Mucosa of rectum (tissue), 2 donors: ENCODE results near the gene GRB10.
"Not testable (repeated sequence)": the region's sequence is repeated elsewhere in the genome, so short reads cannot be mapped to it uniquely, and the experiment has no call there.

Source experiments
- H3K27ac ChIP-seq, 2 donors: one replicate each; pipeline ENCODE4 v1.7.0; 2013; ENCODE audit warnings: inconsistent platforms in 2 of 2, low read depth in 2 of 2, low read length in 2 of 2
- H3K27me3 ChIP-seq, 2 donors: one replicate each; pipeline ENCODE4 v1.7.0; 2013; ENCODE audit warnings: low read length in 2 of 2; ENCODE audit not compliant: control insufficient read depth in 2 of 2, insufficient read depth in 2 of 2
- H3K36me3 ChIP-seq, 2 donors: one replicate each; pipeline ENCODE4 v1.7.0; 2013; ENCODE audit warnings: low read length in 2 of 2; ENCODE audit not compliant: control insufficient read depth in 2 of 2, insufficient read depth in 2 of 2
- H3K4me1 ChIP-seq, 2 donors: one replicate each; pipeline ENCODE4 v1.7.0; 2013; ENCODE audit warnings: low read length in 2 of 2, mild to moderate bottlenecking in 1 of 2; ENCODE audit not compliant: control insufficient read depth in 2 of 2, insufficient read depth in 2 of 2
- H3K4me3 ChIP-seq, 2 donors: one replicate each; pipeline ENCODE4 v1.7.0; 2013; ENCODE audit warnings: low read length in 2 of 2
- H3K9ac ChIP-seq, 2 donors: one replicate each; pipeline ENCODE4 v1.7.0; 2013; ENCODE audit warnings: low read length in 2 of 2, low read depth in 1 of 2, mild to moderate bottlenecking in 1 of 2
- H3K9me3 ChIP-seq, 2 donors: one replicate each; pipeline ENCODE4 v1.7.0; 2013; ENCODE audit warnings: low read length in 2 of 2; ENCODE audit not compliant: control insufficient read depth in 2 of 2
- donor health status: healthy.
- donor health status: Normal muscosa, but diverticular disease.

Gene GRB10

DNA sequence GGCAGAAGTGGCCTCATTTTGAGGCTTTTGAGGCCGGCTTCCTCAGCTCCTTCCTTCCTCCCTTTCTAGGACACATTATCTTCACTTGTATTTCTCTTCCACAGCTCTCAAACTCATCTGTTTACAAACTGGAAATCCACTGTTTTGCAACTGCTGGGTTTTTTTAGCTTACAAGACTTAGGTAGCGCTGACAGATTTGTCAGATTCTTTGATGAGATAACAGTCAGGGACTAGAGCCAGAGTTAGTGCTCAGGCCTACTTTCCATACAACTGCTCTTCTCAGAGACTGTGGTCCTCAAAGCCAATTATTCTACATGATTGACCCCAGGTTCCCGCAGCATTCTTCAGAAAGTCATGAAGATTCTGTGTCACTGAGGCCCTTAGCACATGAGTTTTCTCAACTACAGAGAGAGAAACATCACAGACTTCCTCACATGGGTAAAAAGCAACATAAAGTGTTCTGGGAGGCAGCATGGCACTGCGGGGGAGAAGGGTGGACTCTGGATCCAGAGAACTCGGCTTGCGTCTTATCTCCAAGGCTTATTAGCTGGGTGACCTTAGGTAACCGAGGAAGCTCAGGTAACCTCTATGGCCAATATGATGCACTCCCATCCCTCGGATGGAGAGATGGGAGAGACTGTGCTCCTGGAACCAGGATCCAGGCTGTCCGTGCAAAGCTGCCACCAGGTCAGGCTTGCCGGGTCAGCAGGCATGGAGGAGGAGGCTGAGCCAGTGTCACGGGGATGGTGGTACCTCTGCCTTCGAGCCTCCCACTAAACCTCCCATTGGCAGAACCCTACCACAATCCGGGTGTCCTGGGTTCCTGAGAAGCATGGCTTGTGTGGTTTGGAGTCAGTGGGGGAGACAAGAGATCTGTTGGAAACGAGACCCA, 228.0 kb downstream of the GRB10 start:
- Histone ChIP-seq H3K9ac (no peak overlapping the region), H3K9me3 (no peaks in the 10 kb centered on the region), H3K36me3 (no peaks in the 10 kb centered on the region), H3K4me3 (no peak overlapping the region), H3K27me3 (no peaks in the 10 kb centered on the region), H3K27ac (no peak overlapping the region), H3K4me1 (peaks cover 2 to 3% of the 10 kb centered on the region in 2 donors)

DNA sequence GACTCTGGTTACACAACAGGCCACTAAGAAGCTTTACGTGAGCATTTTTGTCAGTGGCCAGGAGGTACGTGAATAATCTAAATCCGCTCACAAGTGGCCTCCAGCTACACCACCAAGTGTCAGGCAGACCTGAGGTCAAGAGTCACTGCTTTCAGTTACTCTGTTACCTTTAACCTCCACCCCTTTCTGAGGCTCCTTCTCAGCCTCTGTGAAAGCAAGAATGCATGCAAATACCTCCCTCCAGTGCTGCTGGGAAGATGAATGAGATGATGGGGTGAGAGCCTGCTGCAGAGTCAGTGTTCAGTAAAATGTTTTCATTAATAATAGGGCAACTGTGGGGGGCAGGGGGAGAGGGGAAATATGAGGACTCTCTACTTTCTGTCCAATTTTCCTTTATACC, 228.7 kb downstream of the GRB10 start:
- Histone ChIP-seq H3K27ac (no peak overlapping the region), H3K27me3 (no peaks in the 10 kb centered on the region), H3K4me3 (no peak overlapping the region), H3K9me3 (no peaks in the 10 kb centered on the region), H3K4me1 (peaks cover 2 to 3% of the 10 kb centered on the region in 2 donors), H3K36me3 (no peaks in the 10 kb centered on the region), H3K9ac (no peak overlapping the region)

DNA sequence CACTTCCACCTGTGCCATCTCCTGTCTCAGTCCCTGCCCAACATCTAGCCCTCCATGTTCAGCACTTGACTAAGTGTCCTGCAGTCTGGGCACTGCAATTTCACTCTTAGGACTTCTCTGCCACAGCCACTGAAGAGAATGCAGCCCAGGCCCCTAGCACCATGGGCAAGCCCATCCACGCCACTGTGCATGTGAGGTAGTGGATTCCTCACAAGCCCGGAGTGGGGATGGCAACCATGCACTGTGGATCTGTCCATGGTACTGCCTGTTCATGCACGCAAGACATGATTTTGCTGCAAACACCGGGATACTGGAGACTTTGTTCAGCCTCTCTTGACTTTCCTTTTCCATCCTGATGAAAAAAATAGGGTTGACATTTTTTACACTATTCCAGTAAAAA, 229.8 kb downstream of the GRB10 start:
- H3K4me3 ChIP-seq = no peak overlapping the region
- H3K27me3 ChIP-seq = no peaks in the 10 kb centered on the region

DNA sequence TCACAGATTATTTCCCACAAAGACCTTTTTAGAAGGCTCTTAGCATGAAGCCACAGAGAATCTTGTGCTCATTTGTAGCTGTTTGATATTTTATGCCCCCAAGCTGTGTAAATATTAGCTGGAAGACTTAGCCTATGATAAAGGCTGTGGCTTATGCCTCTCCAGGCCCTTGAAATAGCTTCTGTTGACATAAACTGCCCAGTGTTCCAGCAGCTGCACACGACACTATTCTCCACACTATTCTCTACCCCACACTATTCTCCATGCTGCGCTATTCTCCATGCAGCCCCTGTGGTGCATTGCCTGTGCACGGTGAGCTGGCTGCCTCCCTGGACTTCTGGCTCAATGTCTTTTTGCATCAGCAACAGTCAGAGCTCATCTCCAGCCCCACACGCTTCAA, 230.6 kb downstream of the GRB10 start:
- H3K36me3 ChIP-seq = no peaks in the 10 kb centered on the region
- H3K27ac ChIP-seq = no peak overlapping the region
- H3K27me3 ChIP-seq = no peaks in the 10 kb centered on the region
- H3K9ac ChIP-seq = no peak overlapping the region
- no peak overlapping the region for H3K4me3 ChIP-seq
- H3K4me1 ChIP-seq = peaks cover 0 to 2% of the 10 kb centered on the region in 2 donors
- H3K9me3 ChIP-seq = no peaks in the 10 kb centered on the region

More for the DNA sequence above, 229.8 kb downstream of the GRB10 start:
- H3K4me1 ChIP-seq = peaks cover 2 to 3% of the 10 kb centered on the region in 2 donors
- H3K27ac ChIP-seq = no peak overlapping the region
- H3K9ac ChIP-seq = no peak overlapping the region
- no peaks in the 10 kb centered on the region for H3K36me3 ChIP-seq
- no peaks in the 10 kb centered on the region for H3K9me3 ChIP-seq

DNA sequence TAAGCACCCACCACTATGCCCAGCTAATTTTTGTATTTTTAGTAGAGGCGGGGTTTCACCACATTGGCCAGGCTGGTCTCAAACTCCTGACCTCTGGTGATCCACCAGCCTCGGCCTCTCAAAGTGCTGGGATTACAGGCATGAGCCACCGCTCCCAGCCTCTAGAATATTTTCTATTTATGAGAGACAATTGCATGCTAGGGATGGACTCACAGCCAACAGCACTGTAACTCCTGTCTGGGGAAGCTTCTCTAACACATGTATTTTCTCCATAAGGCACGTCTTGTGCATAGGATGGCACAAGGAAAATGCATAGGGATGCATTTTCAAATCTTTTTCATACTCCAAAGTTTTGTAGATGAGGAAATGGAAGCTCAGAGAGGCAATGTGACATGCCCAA, 237.1 kb downstream of the GRB10 start:
- H3K9me3 ChIP-seq, H3K9ac ChIP-seq, H3K27ac ChIP-seq, H3K4me1 ChIP-seq, H3K27me3 ChIP-seq, H3K4me3 ChIP-seq: not testable (repeated sequence)
- H3K36me3 ChIP-seq = peaks cover 9 to 18% of the 10 kb centered on the region in 2 donors

DNA sequence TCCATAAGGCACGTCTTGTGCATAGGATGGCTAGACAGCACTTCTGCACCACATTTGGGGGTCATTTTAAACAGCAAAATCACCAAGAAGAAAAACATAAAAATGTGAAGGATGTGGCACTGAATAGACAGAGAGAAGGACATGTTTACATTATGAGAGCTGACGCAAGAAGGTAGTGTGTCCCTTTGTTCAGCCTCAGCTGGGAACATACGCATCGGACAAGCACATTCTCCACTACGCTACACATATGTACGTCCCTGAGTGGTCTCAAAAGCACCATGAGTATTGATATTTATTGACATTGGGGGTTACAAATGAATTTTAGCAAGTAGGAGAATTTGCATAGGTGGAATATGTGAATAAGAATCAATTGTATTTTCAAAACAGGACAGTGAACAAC, 237.7 kb downstream of the GRB10 start:
- Histone ChIP-seq H3K4me1 (no peaks in the 10 kb centered on the region), H3K36me3 (peaks cover 9 to 18% of the 10 kb centered on the region in 2 donors), H3K27ac (no peak overlapping the region), H3K27me3 (no peaks in the 10 kb centered on the region), H3K9me3 (no peaks in the 10 kb centered on the region), H3K9ac (no peak overlapping the region), H3K4me3 (no peak overlapping the region)

DNA sequence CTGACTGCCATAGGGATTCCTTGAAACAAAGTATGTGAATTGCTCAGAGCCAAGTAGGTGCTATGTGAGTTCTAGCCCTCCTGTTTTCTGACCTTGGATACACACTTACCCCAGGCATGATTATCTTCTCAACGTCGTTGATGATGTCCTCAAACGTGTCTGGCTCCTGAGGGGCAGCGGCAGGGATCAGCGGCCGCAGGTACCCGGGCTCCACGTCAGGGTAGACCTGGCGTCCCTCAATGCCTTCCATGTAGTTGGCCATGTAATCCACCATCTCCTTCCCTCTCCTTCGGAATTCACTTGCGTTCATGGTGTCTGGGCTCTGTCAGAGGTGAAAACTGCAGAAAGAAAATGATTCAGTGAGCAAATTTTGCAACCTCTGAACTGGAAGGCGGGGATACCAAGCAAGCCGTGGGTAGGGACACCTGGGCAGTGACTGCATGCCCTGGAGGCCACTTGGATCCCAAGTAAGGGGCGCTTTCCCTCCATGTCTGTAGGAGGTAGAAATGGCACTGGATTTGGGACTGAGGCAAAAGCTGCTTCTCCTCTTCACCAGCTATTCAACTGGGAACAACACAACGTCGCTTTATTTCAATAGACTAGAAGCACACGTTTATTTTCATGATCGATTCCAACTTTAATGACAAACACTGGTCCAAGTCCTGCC, 238.8 kb downstream of the GRB10 start:
- Histone ChIP-seq H3K9ac (no peak overlapping the region), H3K4me3 (no peak overlapping the region), H3K4me1 (no peaks in the 10 kb centered on the region), H3K27me3 (no peaks in the 10 kb centered on the region), H3K9me3 (no peaks in the 10 kb centered on the region), H3K27ac (no peak overlapping the region), H3K36me3 (peaks cover 9 to 18% of the 10 kb centered on the region in 2 donors)

DNA sequence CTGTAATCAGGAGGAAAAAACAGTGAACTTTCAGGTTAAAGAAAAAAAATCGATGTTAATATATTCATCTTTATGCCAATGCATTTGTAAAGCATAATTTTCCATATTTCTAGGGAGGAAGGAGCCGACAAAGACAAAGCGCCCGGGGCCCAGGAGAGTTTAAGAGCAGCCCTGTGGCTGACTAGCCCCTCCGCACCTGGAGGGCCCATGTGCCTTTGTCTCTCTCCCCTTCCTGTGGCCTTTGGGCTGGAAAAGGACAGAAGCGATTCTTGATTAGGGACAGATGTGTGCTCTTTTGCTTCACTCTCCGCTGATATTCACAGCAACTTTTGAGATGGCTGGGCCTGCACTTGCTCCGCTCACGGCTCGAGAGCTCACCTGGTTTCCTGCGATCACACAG, 240.6 kb downstream of the GRB10 start:
- no peak overlapping the region for H3K9ac ChIP-seq
- no peak overlapping the region for H3K4me3 ChIP-seq
- peaks cover 9 to 19% of the 10 kb centered on the region in 2 donors for H3K36me3 ChIP-seq
- H3K27me3 ChIP-seq = no peaks in the 10 kb centered on the region
- no peak overlapping the region for H3K27ac ChIP-seq
- H3K9me3 ChIP-seq = no peaks in the 10 kb centered on the region
- no peaks in the 10 kb centered on the region for H3K4me1 ChIP-seq

DNA sequence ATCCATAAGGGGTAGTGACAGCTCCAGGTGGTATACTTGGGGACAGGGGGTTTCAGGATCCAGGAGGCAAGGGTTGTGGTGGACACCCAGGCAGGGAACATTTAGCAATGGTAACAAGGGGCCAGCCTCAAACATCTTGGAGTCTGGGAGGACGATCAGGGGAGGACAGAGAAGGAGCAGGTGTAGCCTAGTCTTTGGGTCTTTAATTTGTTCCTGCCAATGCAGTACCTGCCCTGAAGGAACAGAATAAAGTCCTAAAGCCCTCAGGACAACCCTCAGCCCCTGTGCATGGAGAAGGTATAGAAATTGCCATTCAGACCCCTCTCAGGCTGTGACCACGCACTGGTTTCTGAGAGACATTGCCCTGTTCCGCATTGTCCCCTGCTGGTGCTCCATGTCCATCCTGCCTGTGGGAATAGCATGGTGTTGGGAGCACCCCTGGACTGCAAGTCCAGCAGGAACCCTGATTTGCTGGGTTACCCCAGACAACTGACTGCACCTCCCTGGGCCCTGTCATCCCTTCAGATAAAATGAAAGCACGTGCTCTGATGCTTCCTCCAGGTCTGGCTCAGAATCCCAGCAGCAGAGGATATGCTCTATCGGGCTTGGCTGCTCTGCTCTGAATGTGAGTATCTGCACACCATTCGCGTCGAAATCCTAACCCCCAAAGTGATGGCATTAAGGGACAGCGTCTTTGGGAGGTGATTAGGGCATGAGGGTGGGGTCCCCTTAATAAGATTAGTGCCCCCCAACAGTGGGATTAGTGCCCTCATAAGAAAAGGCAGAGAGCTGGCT, 241.7 kb downstream of the GRB10 start:
- Histone ChIP-seq H3K9ac (no peak overlapping the region), H3K4me3 (no peak overlapping the region), H3K4me1 (no peaks in the 10 kb centered on the region), H3K36me3 (peaks cover 12 to 20% of the 10 kb centered on the region in 2 donors), H3K27me3 (no peaks in the 10 kb centered on the region), H3K27ac (no peak overlapping the region), H3K9me3 (no peaks in the 10 kb centered on the region)
